GM12878 (cell line): ENCODE results near the gene PLBD1. TPM values are rescaled to one million over a fixed set of nuclear protein-coding genes. Genes with fewer than 3 reads are reported as not detected.

Source experiments
- ATAC-seq: fragments of 200-7000 bp; cut with Tn5 transposase; 3 replicates; pipeline ENCODE4 v1.9.1; 2020; ENCODE audit warnings: mild to moderate bottlenecking, moderate library complexity
- BruUV-seq: library from RNA; stranded (reverse); fragments of 400-500 nt; replicated peaks from 2 replicates; lab custom pipeline; 2021; lab: Mats Ljungman, UMichigan
- CTCF ChIA-PET: fragments of 300-600 bp; sonication (Branson Sonifier 250); formaldehyde crosslinking; extraction: SDS; loops from one replicate; lab custom pipeline; 2021; ENCODE audit warnings: inconsistent platforms; lab: Yijun Ruan, JAX
- POLR2A ChIA-PET: fragments of 350-600 bp; formaldehyde crosslinking; extraction: SDS; loops from one replicate; lab custom pipeline; 2021; ENCODE audit warnings: inconsistent platforms; lab: Charles Lee
- RAD21 ChIA-PET: fragments of 300-600 bp; sonication (Branson Sonifier 250); formaldehyde crosslinking; loops from one replicate; lab custom pipeline; 2023; ENCODE audit warnings: antibody characterized with exemption; ENCODE audit not compliant: unreplicated experiment; lab: Charles Lee
- SMC1A ChIA-PET: fragments of 300-600 bp; sonication (Branson Sonifier 250); formaldehyde crosslinking; loops from one replicate; lab custom pipeline; 2023; ENCODE audit not compliant: unreplicated experiment, uncharacterized antibody; lab: Charles Lee
- DNase-seq: peaks from one replicate; pipeline ENCODE4 v3.0.0-alpha.2; 2011; ENCODE audit warnings: low read depth, low spot score
- FAIRE-seq: peaks from 3 replicates; lab custom pipeline; 2011; peaks lifted over from hg19 to GRCh38; lab: Jason Lieb, UNC
- H2AFZ ChIP-seq: 2 replicates; pipeline ENCODE4 v1.6.0; 2011; ENCODE audit warnings: low read depth, low read length, control low read depth; ENCODE audit not compliant: control insufficient read depth
- H3K27ac ChIP-seq: 2 replicates; pipeline ENCODE4 v1.5.1; 2011; ENCODE audit warnings: control low read depth; ENCODE audit not compliant: control insufficient read depth, insufficient read depth
- H3K27me3 ChIP-seq, 2 experiments: replicated peaks in 1 of 2; 2 replicates each; pipeline versions ENCODE4 v1.6.0 to v1.6.1; 2011; ENCODE audit warnings: low read length in 1 of 2; ENCODE audit not compliant: control insufficient read depth in 2 of 2, insufficient read depth in 2 of 2
- H3K36me3 ChIP-seq, 2 experiments: 2 replicates each; pipeline ENCODE4 v1.5.1; 2011; ENCODE audit warnings: low read length in 1 of 2; ENCODE audit not compliant: control insufficient read depth in 2 of 2, insufficient read depth in 2 of 2
- H3K4me1 ChIP-seq: 2 replicates; pipeline ENCODE4 v1.6.1; 2011; ENCODE audit warnings: mild to moderate bottlenecking, low read length, moderate library complexity, mixed read lengths; ENCODE audit not compliant: control insufficient read depth, insufficient read depth
- H3K4me2 ChIP-seq: 2 replicates; pipeline ENCODE4 v1.6.0; 2011; ENCODE audit warnings: control low read depth; ENCODE audit not compliant: control insufficient read depth, insufficient read depth
- H3K4me3 ChIP-seq: fragments of 200-600 bp; sonication (generic); 2 replicates; pipeline ENCODE4 v1.5.1; 2016
- H3K79me2 ChIP-seq: 2 replicates; pipeline ENCODE4 v1.6.0; 2011; ENCODE audit warnings: low read length; ENCODE audit not compliant: control insufficient read depth, insufficient read depth
- H3K9ac ChIP-seq: 2 replicates; pipeline ENCODE4 v1.8.0; 2011; ENCODE audit warnings: low read length, control low read depth, mixed read lengths; ENCODE audit not compliant: control insufficient read depth, insufficient read depth
- H3K9me3 ChIP-seq: replicated peaks from 3 replicates; pipeline ENCODE4 v1.5.1; 2011; ENCODE audit warnings: mild to moderate bottlenecking, low read length; ENCODE audit not compliant: control insufficient read depth, insufficient read depth
- H4K20me1 ChIP-seq: 2 replicates; pipeline ENCODE4 v1.6.0; 2011; ENCODE audit not compliant: control insufficient read depth, insufficient read depth
- ASH2L ChIP-seq: fragments of 300-600, 200-600 bp; sonication (generic); IDR thresholded peaks from 2 replicates; pipeline ENCODE4 v1.6.1; 2017; ENCODE audit warnings: low read depth, mild to moderate bottlenecking, borderline replicate concordance
- POLR2AphosphoS5 ChIP-seq: IDR thresholded peaks from 2 replicates; pipeline ENCODE4 v1.6.1; 2011; ENCODE audit warnings: mild to moderate bottlenecking, low read length, inconsistent platforms
- SMC3 ChIP-seq: IDR thresholded peaks from 2 replicates; pipeline ENCODE4 v1.6.1; 2011; ENCODE audit warnings: low read length, improper control_type of control experiment, borderline replicate concordance
- ZBTB40 ChIP-seq: fragments of 450-650 bp; IDR thresholded peaks from 2 replicates; pipeline ENCODE4 v1.6.1; 2016; ENCODE audit warnings: mild to moderate bottlenecking, moderate library complexity, borderline replicate concordance
- WGBS: methylation state at CpG from one replicate; pipeline ENCODE4 v1.1.6; 2016; ENCODE audit warnings: low lambda C conversion rate; ENCODE audit not compliant: insufficient replicate concordance, insufficient coverage; ENCODE audit errors: missing lambda C conversion rate; 5-methylcytosine and 5-hydroxymethylcytosine counted together
- in situ Hi-C: fragments of 300-500 bp; cut with MboI; formaldehyde crosslinking; loops from 9 replicates; pipeline ENCODE4 v1.14.3; 2018; ENCODE audit warnings: mixed read lengths
- intact Hi-C: fragments of 100-400 bp; cut with micrococcal nuclease; formaldehyde crosslinking; loops from one replicate; pipeline ENCODE4 v1.14.2; 2022; ENCODE audit not compliant: unreplicated experiment
- polyA plus RNA-seq, 11 experiments: library from polyadenylated mRNA; depleted of rRNA in 4 of 11; unstranded in 6 of 11; stranded (reverse) in 5 of 11; fragments of >200 nt; fragmentation: Nextera tagmentation in 4 of 11; fragmentation: Illumina TruSeq in 1 of 11; extraction: Ambion mirVana in 4 of 11; extraction: Trizol in 1 of 11; gene quantifications; 1 replicate in 1 of 11; 2 replicates in 10 of 11; pipeline versions ENCODE4 v1.2.1 to v1.2.3, GENCODE V29; 2011 to 2016; ENCODE audit warnings: inconsistent platforms in 2 of 11, missing spikeins in 2 of 11, low read depth in 1 of 11
- total RNA-seq, 4 experiments: library from RNA; depleted of rRNA in 3 of 4; stranded (reverse); fragments of >200 nt in 3 of 4; fragmentation: Illumina TruSeq in 1 of 4; extraction: Trizol in 1 of 4; gene quantifications; 2 replicates each; pipeline versions ENCODE4 v1.2.1 to v1.2.3, GENCODE V29; 2013 to 2021
- TF ChIP-seq, protein P1 (sequence below): fragments of 450-650 bp; IDR thresholded peaks from 2 replicates; pipeline ENCODE4 v1.6.1; 2017; ENCODE audit warnings: mild to moderate bottlenecking, moderate library complexity
- TF ChIP-seq, protein P2 (sequence below): fragments of 450-650 bp; IDR thresholded peaks from 2 replicates; pipeline ENCODE4 v1.6.1; 2016; ENCODE audit warnings: mild to moderate bottlenecking
- TF ChIP-seq, protein P3 (sequence below), 3 experiments: IDR thresholded peaks in 2 of 3; conservative IDR thresholded peaks in 1 of 3; 2 replicates each; pipeline ENCODE4 v1.5.1; 2011; ENCODE audit warnings: low read depth in 3 of 3, low read length in 3 of 3, mild to moderate bottlenecking in 3 of 3, control low read depth in 2 of 3, moderate library complexity in 2 of 3, inconsistent platforms in 1 of 3, mixed read lengths in 1 of 3; ENCODE audit not compliant: control insufficient read depth in 2 of 3, insufficient read depth in 1 of 3; ENCODE audit errors: extremely low read depth in 1 of 3

PLBD1 gene
- total and polyA plus RNA-seq, 10 of the 15 experiments (the other 5 are each of a cell fraction or from before 2014, with no cell fraction given) = 0.19 to 0.54 (median 0.27) TPM; not detected in 1

- TF ChIP-seq, protein P1, sequence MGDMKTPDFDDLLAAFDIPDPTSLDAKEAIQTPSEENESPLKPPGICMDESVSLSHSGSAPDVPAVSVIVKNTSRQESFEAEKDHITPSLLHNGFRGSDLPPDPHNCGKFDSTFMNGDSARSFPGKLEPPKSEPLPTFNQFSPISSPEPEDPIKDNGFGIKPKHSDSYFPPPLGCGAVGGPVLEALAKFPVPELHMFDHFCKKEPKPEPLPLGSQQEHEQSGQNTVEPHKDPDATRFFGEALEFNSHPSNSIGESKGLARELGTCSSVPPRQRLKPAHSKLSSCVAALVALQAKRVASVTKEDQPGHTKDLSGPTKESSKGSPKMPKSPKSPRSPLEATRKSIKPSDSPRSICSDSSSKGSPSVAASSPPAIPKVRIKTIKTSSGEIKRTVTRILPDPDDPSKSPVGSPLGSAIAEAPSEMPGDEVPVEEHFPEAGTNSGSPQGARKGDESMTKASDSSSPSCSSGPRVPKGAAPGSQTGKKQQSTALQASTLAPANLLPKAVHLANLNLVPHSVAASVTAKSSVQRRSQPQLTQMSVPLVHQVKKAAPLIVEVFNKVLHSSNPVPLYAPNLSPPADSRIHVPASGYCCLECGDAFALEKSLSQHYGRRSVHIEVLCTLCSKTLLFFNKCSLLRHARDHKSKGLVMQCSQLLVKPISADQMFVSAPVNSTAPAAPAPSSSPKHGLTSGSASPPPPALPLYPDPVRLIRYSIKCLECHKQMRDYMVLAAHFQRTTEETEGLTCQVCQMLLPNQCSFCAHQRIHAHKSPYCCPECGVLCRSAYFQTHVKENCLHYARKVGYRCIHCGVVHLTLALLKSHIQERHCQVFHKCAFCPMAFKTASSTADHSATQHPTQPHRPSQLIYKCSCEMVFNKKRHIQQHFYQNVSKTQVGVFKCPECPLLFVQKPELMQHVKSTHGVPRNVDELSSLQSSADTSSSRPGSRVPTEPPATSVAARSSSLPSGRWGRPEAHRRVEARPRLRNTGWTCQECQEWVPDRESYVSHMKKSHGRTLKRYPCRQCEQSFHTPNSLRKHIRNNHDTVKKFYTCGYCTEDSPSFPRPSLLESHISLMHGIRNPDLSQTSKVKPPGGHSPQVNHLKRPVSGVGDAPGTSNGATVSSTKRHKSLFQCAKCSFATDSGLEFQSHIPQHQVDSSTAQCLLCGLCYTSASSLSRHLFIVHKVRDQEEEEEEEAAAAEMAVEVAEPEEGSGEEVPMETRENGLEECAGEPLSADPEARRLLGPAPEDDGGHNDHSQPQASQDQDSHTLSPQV = no peak
- no peak for TF ChIP-seq POLR2AphosphoS5
- TF ChIP-seq, protein P2, sequence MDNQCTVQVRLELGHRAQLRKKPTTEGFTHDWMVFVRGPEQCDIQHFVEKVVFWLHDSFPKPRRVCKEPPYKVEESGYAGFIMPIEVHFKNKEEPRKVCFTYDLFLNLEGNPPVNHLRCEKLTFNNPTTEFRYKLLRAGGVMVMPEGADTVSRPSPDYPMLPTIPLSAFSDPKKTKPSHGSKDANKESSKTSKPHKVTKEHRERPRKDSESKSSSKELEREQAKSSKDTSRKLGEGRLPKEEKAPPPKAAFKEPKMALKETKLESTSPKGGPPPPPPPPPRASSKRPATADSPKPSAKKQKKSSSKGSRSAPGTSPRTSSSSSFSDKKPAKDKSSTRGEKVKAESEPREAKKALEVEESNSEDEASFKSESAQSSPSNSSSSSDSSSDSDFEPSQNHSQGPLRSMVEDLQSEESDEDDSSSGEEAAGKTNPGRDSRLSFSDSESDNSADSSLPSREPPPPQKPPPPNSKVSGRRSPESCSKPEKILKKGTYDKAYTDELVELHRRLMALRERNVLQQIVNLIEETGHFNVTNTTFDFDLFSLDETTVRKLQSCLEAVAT = no peak
These were observed 52.7 kb downstream of the PLBD1 start (continued) for GRCh38 chr12:14514946-14515345.

- BruUV-seq = no TSS peak
- Histone ChIP-seq H3K4me1 (no peaks in the 10 kb centered on the region), H3K9ac (no peak overlapping the region), H3K4me2 (no peak overlapping the region), H3K27me3 (no peaks in the 10 kb centered on the region), H2AFZ (no peak overlapping the region; the same call in 1 of the 2 replicates), H3K4me3 (no peak overlapping the region), H4K20me1 (no peaks in the 10 kb centered on the region), H3K27ac (no peak overlapping the region), H3K79me2 (no peaks in the 10 kb centered on the region), H3K9me3 (no peaks in the 10 kb centered on the region), H3K36me3 (no peaks in the 10 kb centered on the region)
- DNase-seq (no peak), ATAC-seq (peak; percentile 72), FAIRE-seq (no peak)
- ChIA-PET RAD21 (interaction anchor here (0.9 to 3.2 kb wide), 4 partner anchors 113 to 276 kb away, joined by 3 to 18 read pairs (median 4); partner anchors contain the start of gene ATF7IP), CTCF (interaction anchor here (0.5 to 2.6 kb wide), 12 partner anchors 10 to 276 kb away, joined by 3 to 7 read pairs (median 4); no protein-coding TSS in a partner anchor), SMC1A (interaction anchor here (0.8 to 1.8 kb wide), 8 partner anchors 9 to 276 kb away, joined by 3 to 10 read pairs (median 4); no protein-coding TSS in a partner anchor), POLR2A (no interaction called here)
- WGBS = 22% methylated on average over 4 of the region's 4 CpGs
- intact Hi-C loops (loop anchor here (2.0 to 5.0 kb wide), 2 partner anchors 148 to 203 kb away; no protein-coding TSS in a partner anchor), in situ Hi-C loops (no loop called here)
- TF ChIP-seq ZBTB40 (no peak), SMC3 (peak; percentile 50; the same call in 1 of the 2 replicates), ASH2L (no peak)
- TF ChIP-seq, protein P3, sequence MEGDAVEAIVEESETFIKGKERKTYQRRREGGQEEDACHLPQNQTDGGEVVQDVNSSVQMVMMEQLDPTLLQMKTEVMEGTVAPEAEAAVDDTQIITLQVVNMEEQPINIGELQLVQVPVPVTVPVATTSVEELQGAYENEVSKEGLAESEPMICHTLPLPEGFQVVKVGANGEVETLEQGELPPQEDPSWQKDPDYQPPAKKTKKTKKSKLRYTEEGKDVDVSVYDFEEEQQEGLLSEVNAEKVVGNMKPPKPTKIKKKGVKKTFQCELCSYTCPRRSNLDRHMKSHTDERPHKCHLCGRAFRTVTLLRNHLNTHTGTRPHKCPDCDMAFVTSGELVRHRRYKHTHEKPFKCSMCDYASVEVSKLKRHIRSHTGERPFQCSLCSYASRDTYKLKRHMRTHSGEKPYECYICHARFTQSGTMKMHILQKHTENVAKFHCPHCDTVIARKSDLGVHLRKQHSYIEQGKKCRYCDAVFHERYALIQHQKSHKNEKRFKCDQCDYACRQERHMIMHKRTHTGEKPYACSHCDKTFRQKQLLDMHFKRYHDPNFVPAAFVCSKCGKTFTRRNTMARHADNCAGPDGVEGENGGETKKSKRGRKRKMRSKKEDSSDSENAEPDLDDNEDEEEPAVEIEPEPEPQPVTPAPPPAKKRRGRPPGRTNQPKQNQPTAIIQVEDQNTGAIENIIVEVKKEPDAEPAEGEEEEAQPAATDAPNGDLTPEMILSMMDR (IDR thresholded peaks at IDR 0.05 in 2 of 3, conservative IDR thresholded peaks at IDR 0.05 in 1 of 3; ENCODE audit: control insufficient read depth in 2 of 3, extremely low read depth in 1 of 3, insufficient read depth in 1 of 3, low read depth in 3 of 3, low read length in 3 of 3) = peak; percentile 37 to 48 (median 42); a peak in 5 of 6 replicates
These were observed 53.4 kb downstream of the PLBD1 start for GRCh38 chr12:14514154-14514842.
